Measurements from ENCODE around the gene PTHLH.

Gene PTHLH

DNA sequence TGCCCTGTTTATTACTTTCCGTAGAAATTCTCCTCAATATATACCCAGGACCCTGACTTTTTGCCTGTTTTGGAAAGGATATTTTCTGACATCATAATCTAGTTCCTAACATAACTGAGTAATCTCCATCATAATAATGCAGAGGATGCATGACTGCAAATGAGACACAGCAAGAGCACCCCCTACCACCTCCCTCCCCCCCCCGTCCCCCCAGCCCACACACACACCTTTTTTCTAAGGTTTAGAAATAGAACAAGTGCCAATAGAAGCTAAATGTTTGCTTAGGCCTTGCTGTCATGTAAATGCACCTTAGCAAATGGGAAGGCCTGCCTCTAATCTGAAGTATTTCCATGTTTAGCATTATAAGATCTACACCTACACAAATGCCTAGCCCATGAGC, at the start of gene PTHLH:
TSS of gene PTHLH (minus strand) at position 13 of the 400 bp plus-strand sequence. CDS start 3,239 bp downstream, outside the sequence.
- peaks cover 13% of the 10 kb centered on the region for H3K4me1 ChIP-seq (ENCODE audit: insufficient read depth, low read length)

DNA sequence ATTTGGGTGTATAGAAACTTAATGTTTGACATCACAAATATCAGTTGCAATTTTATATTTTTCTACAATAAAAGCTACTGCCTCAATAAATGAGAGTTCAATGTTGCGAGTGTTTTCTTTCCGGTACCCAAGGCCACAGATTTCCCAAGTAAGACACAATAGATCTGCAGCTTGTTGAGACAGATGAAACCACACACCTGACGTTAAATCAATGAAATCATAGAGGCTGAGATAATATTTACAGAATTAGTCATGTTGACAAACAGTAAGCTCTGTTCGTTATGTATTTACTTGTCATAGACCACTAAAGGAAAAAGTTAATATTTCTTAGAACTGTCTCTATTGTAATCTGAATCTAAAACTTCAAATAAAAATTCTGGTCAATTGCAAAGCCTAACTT, 49.2 kb upstream of the PTHLH start:
- H3K9me3 ChIP-seq (ENCODE audit: low read length), result no peaks in the 10 kb centered on the region
- no peak overlapping the region for H3K27ac ChIP-seq (ENCODE audit: low read depth, low read length)
- H3K4me1 ChIP-seq (ENCODE audit: insufficient read depth, low read length), result no peaks in the 10 kb centered on the region
- H3K36me3 ChIP-seq (ENCODE audit: insufficient read depth, low read length), result no peaks in the 10 kb centered on the region
- H3K4me3 ChIP-seq (ENCODE audit: low read depth in 1 of 2, low read length in 2 of 2), result no peak overlapping the region
- no peaks in the 10 kb centered on the region for H3K27me3 ChIP-seq (ENCODE audit: control insufficient read depth in 1 of 2, insufficient read depth in 2 of 2, low read length in 2 of 2)
- H3K9ac ChIP-seq (ENCODE audit: low read length), result no peak overlapping the region

More for the DNA sequence above, at the start of gene PTHLH:
- Histone ChIP-seq H3K9me3 (ENCODE audit: low read length) (no peaks in the 10 kb centered on the region), H3K27me3 (ENCODE audit: control insufficient read depth in 1 of 2, insufficient read depth in 2 of 2, low read length in 2 of 2) (peaks cover 38 to 61% of the 10 kb centered on the region in 2 donors), H3K27ac (ENCODE audit: low read depth, low read length) (no peak within 1 kb of the TSS), H3K36me3 (ENCODE audit: insufficient read depth, low read length) (no peaks in the 10 kb centered on the region), H3K4me3 (ENCODE audit: low read depth in 1 of 2, low read length in 2 of 2) (no peak within 1 kb of the TSS), H3K9ac (ENCODE audit: low read length) (no peak within 1 kb of the TSS)

- Histone ChIP-seq H3K4me1 (ENCODE audit: insufficient read depth, low read length) (no peaks in the 10 kb centered on the region), H3K4me3 (ENCODE audit: low read depth in 1 of 2, low read length in 2 of 2) (no peak overlapping the region), H3K27me3 (ENCODE audit: control insufficient read depth in 1 of 2, insufficient read depth in 2 of 2, low read length in 2 of 2) (no peaks in the 10 kb centered on the region), H3K27ac (ENCODE audit: low read depth, low read length) (no peak overlapping the region), H3K9me3 (ENCODE audit: low read length) (no peaks in the 10 kb centered on the region), H3K9ac (ENCODE audit: low read length) (no peak overlapping the region), H3K36me3 (ENCODE audit: insufficient read depth, low read length) (no peaks in the 10 kb centered on the region)
Measured at GRCh38 chr12:28017873-28018255, 45.3 kb upstream of the PTHLH start.

GRCh38 chr12:28017126-28017872, 44.8 kb upstream of the PTHLH start:
- Histone ChIP-seq H3K4me1 (ENCODE audit: insufficient read depth, low read length) (no peaks in the 10 kb centered on the region), H3K27me3 (ENCODE audit: control insufficient read depth in 1 of 2, insufficient read depth in 2 of 2, low read length in 2 of 2) (no peaks in the 10 kb centered on the region), H3K4me3 (ENCODE audit: low read depth in 1 of 2, low read length in 2 of 2) (no peak overlapping the region), H3K9ac (ENCODE audit: low read length) (no peak overlapping the region), H3K27ac (ENCODE audit: low read depth, low read length) (no peak overlapping the region), H3K36me3 (ENCODE audit: insufficient read depth, low read length) (no peaks in the 10 kb centered on the region), H3K9me3 (ENCODE audit: low read length) (no peaks in the 10 kb centered on the region)

DNA sequence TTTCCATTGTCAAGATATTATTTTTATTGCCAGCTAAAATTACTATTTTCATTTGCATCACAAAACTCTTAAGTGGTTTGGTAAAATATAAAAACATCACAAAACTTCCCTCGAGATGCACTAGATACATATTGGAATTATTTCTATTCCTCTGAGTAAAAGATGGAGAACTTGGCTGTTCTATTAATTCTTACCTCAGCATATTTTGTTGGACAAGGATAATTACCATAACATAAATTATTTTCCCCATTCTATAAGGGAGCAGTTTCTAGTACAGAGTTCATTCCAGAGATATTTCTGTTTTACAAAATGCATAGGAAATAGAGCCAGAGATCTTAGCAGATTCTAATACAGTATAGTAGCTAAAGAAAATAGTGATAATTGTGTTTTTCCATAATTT, 42.6 kb upstream of the PTHLH start:
- Histone ChIP-seq H3K27ac (ENCODE audit: low read depth, low read length) (no peak overlapping the region), H3K4me3 (ENCODE audit: low read depth in 1 of 2, low read length in 2 of 2) (no peak overlapping the region), H3K36me3 (ENCODE audit: insufficient read depth, low read length) (no peaks in the 10 kb centered on the region), H3K27me3 (ENCODE audit: control insufficient read depth in 1 of 2, insufficient read depth in 2 of 2, low read length in 2 of 2) (no peaks in the 10 kb centered on the region), H3K9me3 (ENCODE audit: low read length) (no peaks in the 10 kb centered on the region), H3K4me1 (ENCODE audit: insufficient read depth, low read length) (no peaks in the 10 kb centered on the region), H3K9ac (ENCODE audit: low read length) (no peak overlapping the region)

DNA sequence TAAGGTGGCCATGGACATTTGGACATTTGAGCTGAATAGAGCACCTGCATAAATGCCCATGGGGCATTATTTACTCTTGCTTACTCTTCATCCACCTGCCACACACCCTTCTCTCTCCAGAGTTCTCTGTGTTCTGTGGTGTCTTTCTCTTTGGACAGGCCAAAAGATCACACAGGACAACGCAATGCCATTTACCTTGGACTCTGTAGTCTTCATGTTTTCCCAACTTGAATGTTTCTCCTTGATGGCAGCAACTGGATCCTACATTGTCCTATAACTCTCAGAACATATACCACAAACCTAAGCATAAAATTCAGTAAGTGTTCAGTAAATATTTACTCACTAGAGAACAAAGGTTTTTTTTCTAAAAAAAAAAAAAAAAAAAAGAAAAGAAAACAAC, 41.7 kb upstream of the PTHLH start:
- no peaks in the 10 kb centered on the region for H3K9me3 ChIP-seq (ENCODE audit: low read length)
- no peaks in the 10 kb centered on the region for H3K36me3 ChIP-seq (ENCODE audit: insufficient read depth, low read length)
- H3K4me1 ChIP-seq (ENCODE audit: insufficient read depth, low read length), result no peaks in the 10 kb centered on the region
- no peaks in the 10 kb centered on the region for H3K27me3 ChIP-seq (ENCODE audit: control insufficient read depth in 1 of 2, insufficient read depth in 2 of 2, low read length in 2 of 2)
- no peak overlapping the region for H3K27ac ChIP-seq (ENCODE audit: low read depth, low read length)
- H3K4me3 ChIP-seq (ENCODE audit: low read depth in 1 of 2, low read length in 2 of 2), result no peak overlapping the region
- no peak overlapping the region for H3K9ac ChIP-seq (ENCODE audit: low read length)

DNA sequence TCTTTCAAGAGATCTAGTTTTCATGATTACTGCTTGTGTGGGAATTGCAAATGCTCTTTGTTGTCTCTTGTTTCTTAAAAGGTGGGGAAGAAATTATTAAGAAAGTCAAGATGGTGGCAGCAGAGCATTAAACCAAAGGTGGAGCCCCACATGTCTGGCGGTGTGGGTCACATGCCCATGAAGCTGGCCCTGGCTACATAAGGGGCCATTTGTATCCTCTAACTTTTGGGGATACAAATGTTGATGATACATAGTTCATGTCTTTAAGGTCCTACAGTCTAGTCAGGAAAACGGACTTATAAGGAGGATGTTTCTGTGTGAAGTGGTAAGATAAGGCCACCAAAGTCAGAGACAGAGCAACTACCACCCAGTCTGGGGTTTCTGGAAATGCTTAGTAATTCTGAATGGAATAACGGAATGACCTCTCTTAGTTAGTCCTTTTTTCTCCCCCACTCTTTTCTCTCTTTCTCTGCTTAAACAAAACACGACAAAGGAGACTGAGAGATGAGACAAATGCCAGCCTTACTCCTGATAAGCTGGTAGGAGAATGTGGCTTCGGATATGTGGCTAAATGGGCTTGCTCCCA, 39.9 kb upstream of the PTHLH start:
- Histone ChIP-seq H3K9me3 (ENCODE audit: low read length) (no peaks in the 10 kb centered on the region), H3K36me3 (ENCODE audit: insufficient read depth, low read length) (no peaks in the 10 kb centered on the region), H3K27me3 (ENCODE audit: control insufficient read depth in 1 of 2, insufficient read depth in 2 of 2, low read length in 2 of 2) (no peaks in the 10 kb centered on the region), H3K9ac (ENCODE audit: low read length) (no peak overlapping the region), H3K27ac (ENCODE audit: low read depth, low read length) (no peak overlapping the region), H3K4me1 (ENCODE audit: insufficient read depth, low read length) (no peaks in the 10 kb centered on the region), H3K4me3 (ENCODE audit: low read depth in 1 of 2, low read length in 2 of 2) (no peak overlapping the region)

- Histone ChIP-seq H3K4me1 (ENCODE audit: insufficient read depth, low read length) (no peaks in the 10 kb centered on the region), H3K27me3 (ENCODE audit: control insufficient read depth in 1 of 2, insufficient read depth in 2 of 2, low read length in 2 of 2) (no peaks in the 10 kb centered on the region), H3K9me3 (ENCODE audit: low read length) (no peaks in the 10 kb centered on the region), H3K27ac (ENCODE audit: low read depth, low read length) (no peak overlapping the region), H3K9ac (ENCODE audit: low read length) (no peak overlapping the region), H3K4me3 (ENCODE audit: low read depth in 1 of 2, low read length in 2 of 2) (no peak overlapping the region), H3K36me3 (ENCODE audit: insufficient read depth, low read length) (no peaks in the 10 kb centered on the region)
Measured at GRCh38 chr12:28010036-28010435, 37.5 kb upstream of the PTHLH start.

DNA sequence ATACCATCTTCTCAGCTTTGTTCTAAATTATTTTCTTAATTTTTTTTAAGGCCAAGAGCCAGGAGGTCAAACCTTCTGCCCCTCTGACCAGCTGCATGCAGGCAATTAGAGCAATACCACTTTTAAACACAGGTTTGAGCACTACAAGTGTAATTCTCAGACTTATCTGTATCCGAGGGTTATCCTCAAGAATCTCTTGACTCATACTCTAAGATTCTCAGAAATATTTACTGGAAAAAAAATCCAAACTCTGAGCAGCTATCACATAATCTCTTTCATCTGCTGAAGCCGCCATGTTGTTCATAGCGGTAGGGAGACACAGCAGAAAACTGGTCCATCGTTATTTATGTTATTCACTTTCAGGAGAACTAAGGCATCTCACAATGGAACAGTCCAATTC, 27.4 kb upstream of the PTHLH start:
- H3K9me3 ChIP-seq (ENCODE audit: low read length), result no peaks in the 10 kb centered on the region
- no peaks in the 10 kb centered on the region for H3K27me3 ChIP-seq (ENCODE audit: control insufficient read depth in 1 of 2, insufficient read depth in 2 of 2, low read length in 2 of 2)
- H3K36me3 ChIP-seq (ENCODE audit: insufficient read depth, low read length), result no peaks in the 10 kb centered on the region
- no peak overlapping the region for H3K4me3 ChIP-seq (ENCODE audit: low read depth in 1 of 2, low read length in 2 of 2)
- H3K4me1 ChIP-seq (ENCODE audit: insufficient read depth, low read length), result no peaks in the 10 kb centered on the region
- H3K27ac ChIP-seq (ENCODE audit: low read depth, low read length), result no peak overlapping the region
- H3K9ac ChIP-seq (ENCODE audit: low read length), result no peak overlapping the region

GRCh38 chr12:27999521-27999920, 27.0 kb upstream of the PTHLH start:
- H3K36me3 ChIP-seq (ENCODE audit: insufficient read depth, low read length), result no peaks in the 10 kb centered on the region
- no peak overlapping the region for H3K9ac ChIP-seq (ENCODE audit: low read length)
- no peaks in the 10 kb centered on the region for H3K4me1 ChIP-seq (ENCODE audit: insufficient read depth, low read length)
- no peak overlapping the region for H3K27ac ChIP-seq (ENCODE audit: low read depth, low read length)
- no peaks in the 10 kb centered on the region for H3K9me3 ChIP-seq (ENCODE audit: low read length)
- H3K4me3 ChIP-seq (ENCODE audit: low read depth in 1 of 2, low read length in 2 of 2), result no peak overlapping the region
- H3K27me3 ChIP-seq (ENCODE audit: control insufficient read depth in 1 of 2, insufficient read depth in 2 of 2, low read length in 2 of 2), result no peaks in the 10 kb centered on the region

- no peak overlapping the region for H3K27ac ChIP-seq (ENCODE audit: low read depth, low read length)
- no peaks in the 10 kb centered on the region for H3K36me3 ChIP-seq (ENCODE audit: insufficient read depth, low read length)
- no peak overlapping the region for H3K9ac ChIP-seq (ENCODE audit: low read length)
- no peak overlapping the region for H3K4me3 ChIP-seq (ENCODE audit: low read depth in 1 of 2, low read length in 2 of 2)
- H3K4me1 ChIP-seq (ENCODE audit: insufficient read depth, low read length), result no peaks in the 10 kb centered on the region
- no peaks in the 10 kb centered on the region for H3K9me3 ChIP-seq (ENCODE audit: low read length)
- no peaks in the 10 kb centered on the region for H3K27me3 ChIP-seq (ENCODE audit: control insufficient read depth in 1 of 2, insufficient read depth in 2 of 2, low read length in 2 of 2)
Measured at GRCh38 chr12:27998658-27999057, 26.1 kb upstream of the PTHLH start.

DNA sequence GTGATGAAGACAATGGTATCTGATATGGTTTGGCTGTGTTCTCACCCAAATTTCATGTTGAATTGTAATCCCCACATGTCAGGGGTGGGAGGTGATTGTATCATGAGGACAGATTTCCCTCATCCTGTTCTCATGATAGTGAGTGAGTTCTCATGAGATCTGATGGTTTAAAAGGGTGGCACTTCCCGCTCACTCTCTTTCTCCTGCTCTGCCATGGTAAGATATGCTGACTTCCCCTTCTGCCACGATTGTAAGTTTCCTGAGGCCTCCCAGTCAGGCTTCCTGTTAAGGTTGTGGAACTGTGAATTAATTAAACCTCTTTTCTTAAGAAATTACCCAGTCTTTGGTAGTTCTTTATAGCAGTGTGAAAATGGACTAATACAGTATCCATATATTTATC, 25.6 kb upstream of the PTHLH start:
- Histone ChIP-seq H3K4me1 (ENCODE audit: insufficient read depth, low read length) (no peaks in the 10 kb centered on the region), H3K9ac (ENCODE audit: low read length) (no peak overlapping the region), H3K36me3 (ENCODE audit: insufficient read depth, low read length) (no peaks in the 10 kb centered on the region), H3K27ac (ENCODE audit: low read depth, low read length) (no peak overlapping the region), H3K4me3 (ENCODE audit: low read depth in 1 of 2, low read length in 2 of 2) (no peak overlapping the region), H3K27me3 (ENCODE audit: control insufficient read depth in 1 of 2, insufficient read depth in 2 of 2, low read length in 2 of 2) (no peaks in the 10 kb centered on the region), H3K9me3 (ENCODE audit: low read length) (no peaks in the 10 kb centered on the region)

Measured in muscle layer of colon (tissue), 2 donors.